RWPE2 (cell line): ENCODE measurements around the gene SERPIND1.

ENCODE experiments used
- ATAC-seq: fragments of 200-7000 bp; cut with Tn5 transposase; 3 replicates; pipeline ENCODE4 v1.9.1; 2021; ENCODE audit warnings: low read depth
- DNase-seq: peaks from one replicate; pipeline ENCODE4 v3.0.0-alpha.2; 2020; ENCODE audit warnings: low spot score
- H3K27ac ChIP-seq: fragments of 450-650 bp; 2 replicates; pipeline ENCODE4 v1.5.1; 2017; ENCODE audit warnings: mild to moderate bottlenecking; ENCODE audit not compliant: poor library complexity, severe bottlenecking
- H3K27me3 ChIP-seq: fragments of 250-450 bp; sonication (Bioruptor Pico); 2 replicates; pipeline ENCODE4 v1.5.1; 2021; ENCODE audit warnings: mild to moderate bottlenecking, moderate library complexity; ENCODE audit not compliant: insufficient read depth, poor library complexity, severe bottlenecking
- H3K36me3 ChIP-seq: fragments of 250-450 bp; sonication (Bioruptor Pico); 2 replicates; pipeline ENCODE4 v1.5.1; 2020; ENCODE audit warnings: low read depth, mild to moderate bottlenecking, moderate library complexity
- H3K4me1 ChIP-seq: fragments of 250-450 bp; sonication (Bioruptor Pico); 2 replicates; pipeline ENCODE4 v1.5.1; 2021; ENCODE audit warnings: mild to moderate bottlenecking, moderate library complexity; ENCODE audit not compliant: insufficient read depth, poor library complexity, severe bottlenecking
- H3K4me3 ChIP-seq: fragments of 250-450 bp; sonication (Bioruptor Pico); 2 replicates; pipeline ENCODE4 v1.5.1; 2021; ENCODE audit warnings: mild to moderate bottlenecking, moderate library complexity; ENCODE audit not compliant: severe bottlenecking
- H3K9me3 ChIP-seq: fragments of 250-450 bp; sonication (Bioruptor Pico); 2 replicates; pipeline ENCODE4 v1.5.1; 2021; ENCODE audit warnings: mild to moderate bottlenecking, moderate library complexity; ENCODE audit not compliant: severe bottlenecking
- CTCF ChIP-seq: fragments of 450-650 bp; IDR thresholded peaks from one replicate; pipeline ENCODE4 v1.5.1; 2017; ENCODE audit warnings: mild to moderate bottlenecking, moderate library complexity; ENCODE audit not compliant: poor library complexity, severe bottlenecking

Gene SERPIND1

DNA sequence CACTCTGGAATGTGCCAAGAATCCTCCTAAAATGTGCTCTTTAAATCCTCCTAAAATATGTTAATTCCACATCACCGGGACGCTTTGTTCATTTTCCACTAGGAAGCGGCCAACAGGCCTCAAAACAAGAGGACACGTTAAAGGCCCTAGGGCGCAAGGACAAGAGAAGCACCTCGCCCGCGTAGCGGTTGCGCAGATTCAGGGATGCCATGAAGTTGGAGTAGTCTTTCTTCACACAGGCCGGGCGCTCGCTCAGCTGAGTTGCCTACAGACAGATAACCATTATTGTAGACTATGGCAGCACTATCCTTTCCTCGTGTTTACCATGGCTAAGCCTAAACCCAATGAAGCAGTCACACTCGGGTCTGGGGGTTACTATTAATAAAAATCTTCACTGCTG is 29.5 kb upstream of the SERPIND1 start:
- no peak overlapping the region for H3K4me3 ChIP-seq
- no peak for TF ChIP-seq CTCF
- no peak for ATAC-seq
- no peaks in the 10 kb centered on the region for H3K27me3 ChIP-seq
- DNase-seq = no peak
- peaks cover 2% of the 10 kb centered on the region for H3K9me3 ChIP-seq
- H3K4me1 ChIP-seq = no peaks in the 10 kb centered on the region
- H3K36me3 ChIP-seq = peaks cover 26% of the 10 kb centered on the region
- no peak overlapping the region for H3K27ac ChIP-seq

GRCh38 chr22:20745119-20745518 is 28.8 kb upstream of the SERPIND1 start:
- H3K36me3 ChIP-seq = peaks cover 33% of the 10 kb centered on the region
- ATAC-seq (no peak), DNase-seq (no peak)
- TF ChIP-seq CTCF = no peak
- H3K27ac ChIP-seq = no peak overlapping the region
- no peak overlapping the region for H3K4me3 ChIP-seq
- no peaks in the 10 kb centered on the region for H3K4me1 ChIP-seq
- H3K27me3 ChIP-seq = no peaks in the 10 kb centered on the region
- H3K9me3 ChIP-seq = peaks cover 2% of the 10 kb centered on the region

GRCh38 chr22:20746431-20747189 is 27.3 kb upstream of the SERPIND1 start:
- no peak for TF ChIP-seq CTCF
- peaks cover 21% of the 10 kb centered on the region for H3K36me3 ChIP-seq
- DNase-seq = no peak
- no peak overlapping the region for H3K4me3 ChIP-seq
- H3K27ac ChIP-seq = no peak overlapping the region
- no peak for ATAC-seq
- H3K27me3 ChIP-seq = no peaks in the 10 kb centered on the region
- peaks cover 2% of the 10 kb centered on the region for H3K9me3 ChIP-seq
- no peaks in the 10 kb centered on the region for H3K4me1 ChIP-seq

DNA sequence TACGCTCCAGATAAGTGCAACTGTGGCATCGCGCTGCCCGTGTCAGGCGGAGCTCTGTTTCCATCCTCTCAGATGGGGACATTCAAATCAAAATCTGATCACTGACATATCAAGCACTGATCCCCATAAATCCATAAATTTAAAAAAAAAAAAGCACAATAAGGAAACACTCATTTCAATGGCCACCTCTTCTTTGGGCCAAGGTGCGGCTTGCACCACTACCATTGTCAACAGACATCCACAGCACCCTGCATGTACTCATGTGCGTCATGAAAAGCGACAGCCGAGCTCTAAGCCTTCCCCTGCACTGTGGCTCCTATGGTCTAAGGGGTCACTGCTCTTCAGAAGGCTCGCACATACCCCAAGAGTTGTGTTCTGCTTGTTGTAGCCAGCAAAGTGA is 26.7 kb upstream of the SERPIND1 start:
- no peak for TF ChIP-seq CTCF
- DNase-seq = no peak
- no peaks in the 10 kb centered on the region for H3K9me3 ChIP-seq
- no peak overlapping the region for H3K27ac ChIP-seq
- no peaks in the 10 kb centered on the region for H3K27me3 ChIP-seq
- ATAC-seq = no peak
- H3K36me3 ChIP-seq = peaks cover 18% of the 10 kb centered on the region
- H3K4me1 ChIP-seq = no peaks in the 10 kb centered on the region
- no peak overlapping the region for H3K4me3 ChIP-seq

DNA sequence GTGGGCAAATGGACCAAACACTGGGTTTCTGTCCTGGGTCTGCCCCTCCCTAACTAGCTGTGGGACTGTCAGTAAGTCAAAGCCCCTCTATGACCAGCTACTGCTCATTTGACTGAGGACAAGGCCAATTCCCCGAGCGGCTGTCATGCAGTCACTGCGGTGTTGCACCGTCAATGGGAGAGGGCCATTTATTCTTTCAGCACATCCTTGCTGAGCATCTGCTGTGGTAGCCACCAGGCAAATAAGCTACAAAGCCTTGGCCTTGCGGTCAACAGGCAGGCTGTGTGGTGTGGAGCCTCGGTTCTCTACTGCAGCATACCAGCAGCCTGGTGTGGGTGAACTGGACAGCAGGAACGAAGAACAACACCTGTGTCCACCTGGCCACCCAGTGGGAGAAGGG is 25.8 kb upstream of the SERPIND1 start:
- TF ChIP-seq CTCF = no peak
- Histone ChIP-seq H3K4me1 (no peaks in the 10 kb centered on the region), H3K9me3 (no peaks in the 10 kb centered on the region), H3K36me3 (peaks cover 20% of the 10 kb centered on the region), H3K4me3 (no peak overlapping the region), H3K27ac (no peak overlapping the region), H3K27me3 (no peaks in the 10 kb centered on the region)
- ATAC-seq (no peak), DNase-seq (no peak)
